Measurements from ENCODE around the gene FBXW11. TPM values are rescaled to one million over a fixed set of nuclear protein-coding genes. Genes with fewer than 3 reads are reported as not detected.
"Not testable (repeated sequence)": the region's sequence is repeated elsewhere in the genome, so short reads cannot be mapped to it uniquely, and the experiment has no call there.

FBXW11 gene
- total RNA-seq, 1 donor from 2014 or later: 52.7 TPM

- ChIA-PET POLR2A (no interaction called here), CTCF (no interaction called here)
- no peak for TF ChIP-seq CTCF (IDR thresholded peaks at IDR 0.05)
- DNase-seq: no peak
- intact Hi-C loops (cut with micrococcal nuclease): no loop called here
- no peaks in the 10 kb centered on the region for H3K9me3 Mint-ChIP-seq
- H3K27me3 Mint-ChIP-seq: no peaks in the 10 kb centered on the region
- H3K4me1 Mint-ChIP-seq: peaks cover 64% of the 10 kb centered on the region
- no peak overlapping the region for H3K27ac Mint-ChIP-seq
- H3K4me3 Mint-ChIP-seq: no peak overlapping the region
- H3K36me3 Mint-ChIP-seq (ENCODE audit: low read depth): peaks cover 6% of the 10 kb centered on the region
- ATAC-seq (ENCODE audit: low read depth): no peak
These were observed 55.2 kb downstream of the FBXW11 start for GRCh38 chr5:171951218-171951617.

GRCh38 chr5:171946000-171946781, 60.2 kb downstream of the FBXW11 start:
- Mint-ChIP-seq H3K27ac (no peak overlapping the region), H3K9me3 (no peaks in the 10 kb centered on the region), H3K4me3 (no peak overlapping the region), H3K4me1 (peaks cover 58% of the 10 kb centered on the region), H3K27me3 (no peaks in the 10 kb centered on the region), H3K36me3 (ENCODE audit: low read depth) (peaks cover 10% of the 10 kb centered on the region)
- ATAC-seq (ENCODE audit: low read depth) (no peak), DNase-seq (no peak)
- TF ChIP-seq CTCF (IDR thresholded peaks at IDR 0.05): no peak
- CTCF ChIA-PET: no interaction called here
- intact Hi-C loops (cut with micrococcal nuclease): loop anchor here (2.0 kb wide), 1 partner anchor 17 kb away; no protein-coding TSS in a partner anchor
- POLR2A ChIA-PET: no interaction called here

- H3K36me3 Mint-ChIP-seq (ENCODE audit: low read depth): peaks cover 8% of the 10 kb centered on the region
- no peak overlapping the region for H3K27ac Mint-ChIP-seq
- H3K27me3 Mint-ChIP-seq: no peaks in the 10 kb centered on the region
- ATAC-seq (ENCODE audit: low read depth) (no peak), DNase-seq (no peak)
- ChIA-PET CTCF (interaction anchor here (1.2 kb wide), 1 partner anchor 62 kb away, joined by 3 read pairs; no protein-coding TSS in a partner anchor), POLR2A (no interaction called here)
- intact Hi-C loops (cut with micrococcal nuclease): no loop called here
- no peaks in the 10 kb centered on the region for H3K9me3 Mint-ChIP-seq
- H3K4me1 Mint-ChIP-seq: peaks cover 61% of the 10 kb centered on the region
- no peak overlapping the region for H3K4me3 Mint-ChIP-seq
- TF ChIP-seq CTCF (IDR thresholded peaks at IDR 0.05): no peak
These were observed 61.0 kb downstream of the FBXW11 start for GRCh38 chr5:171945476-171945875.

- Mint-ChIP-seq H3K36me3 (ENCODE audit: low read depth) (peaks cover 9% of the 10 kb centered on the region), H3K4me1 (peaks cover 63% of the 10 kb centered on the region), H3K27me3 (no peaks in the 10 kb centered on the region), H3K27ac (peak overlapping the region; percentile 8), H3K4me3 (no peak overlapping the region), H3K9me3 (no peaks in the 10 kb centered on the region)
- ATAC-seq (ENCODE audit: low read depth) (no peak), DNase-seq (no peak)
- intact Hi-C loops (cut with micrococcal nuclease): no loop called here
- ChIA-PET POLR2A (no interaction called here), CTCF (interaction anchor here (1.2 kb wide), 1 partner anchor 63 kb away, joined by 3 read pairs; no protein-coding TSS in a partner anchor)
- TF ChIP-seq CTCF (IDR thresholded peaks at IDR 0.05): no peak
These were observed 61.4 kb downstream of the FBXW11 start for GRCh38 chr5:171945066-171945465.

- DNase-seq; intact Hi-C loops (cut with micrococcal nuclease); H3K4me3 Mint-ChIP-seq; H3K27me3 Mint-ChIP-seq; CTCF ChIA-PET; H3K9me3 Mint-ChIP-seq; POLR2A ChIA-PET; H3K27ac Mint-ChIP-seq: not testable (repeated sequence)
- peak; percentile 34 for ATAC-seq (ENCODE audit: low read depth)
- H3K4me1 Mint-ChIP-seq: peaks cover 57% of the 10 kb centered on the region
- peaks cover 15% of the 10 kb centered on the region for H3K36me3 Mint-ChIP-seq (ENCODE audit: low read depth)
These were observed 64.3 kb downstream of the FBXW11 start for GRCh38 chr5:171942112-171942516.

- DNase-seq; H3K4me3 Mint-ChIP-seq; H3K27ac Mint-ChIP-seq; ATAC-seq (ENCODE audit: low read depth); H3K9me3 Mint-ChIP-seq; CTCF ChIA-PET; H3K27me3 Mint-ChIP-seq; POLR2A ChIA-PET: not testable (repeated sequence)
- Mint-ChIP-seq H3K36me3 (ENCODE audit: low read depth) (peaks cover 15% of the 10 kb centered on the region), H3K4me1 (peaks cover 59% of the 10 kb centered on the region)
- intact Hi-C loops (cut with micrococcal nuclease): loop anchor here (2.0 kb wide), 1 partner anchor 15 kb away; no protein-coding TSS in a partner anchor
These were observed 64.8 kb downstream of the FBXW11 start for GRCh38 chr5:171941675-171942074.

- peaks cover 59% of the 10 kb centered on the region for H3K4me1 Mint-ChIP-seq
- DNase-seq, CTCF ChIA-PET, POLR2A ChIA-PET, H3K9me3 Mint-ChIP-seq, H3K27ac Mint-ChIP-seq, H3K27me3 Mint-ChIP-seq, H3K4me3 Mint-ChIP-seq: not testable (repeated sequence)
- intact Hi-C loops (cut with micrococcal nuclease): loop anchor here (2.0 kb wide), 1 partner anchor 14 kb away; no protein-coding TSS in a partner anchor
- ATAC-seq (ENCODE audit: low read depth): peak; percentile 37
- H3K36me3 Mint-ChIP-seq (ENCODE audit: low read depth): peaks cover 13% of the 10 kb centered on the region
These were observed 65.2 kb downstream of the FBXW11 start for GRCh38 chr5:171941275-171941674.
